OCI-LY1 (cell line): ENCODE measurements around the gene FRMD7.

ENCODE experiments used
- H2AFZ ChIP-seq: fragments of 200-600 bp; sonication (generic), shearing (Covaris generic); 2 replicates; pipeline ENCODE4 v1.6.0; 2014; ENCODE audit warnings: antibody characterized with exemption, mild to moderate bottlenecking, low read length
- H3F3A ChIP-seq: fragments of 200-600 bp; sonication (generic), shearing (Covaris generic); 2 replicates; pipeline ENCODE4 v1.6.0; 2014; ENCODE audit warnings: mild to moderate bottlenecking, antibody characterized with exemption, low read length, moderate library complexity; ENCODE audit not compliant: insufficient read depth
- H3K27ac ChIP-seq: fragments of 200-600 bp; sonication (generic); 2 replicates; pipeline ENCODE4 v1.5.1; 2014; ENCODE audit warnings: low read length, mixed run types, mild to moderate bottlenecking, low read depth; ENCODE audit not compliant: poor library complexity, severe bottlenecking
- H3K27me3 ChIP-seq: fragments of 200-600 bp; sonication (generic); 2 replicates; pipeline ENCODE4 v1.6.0; 2014; ENCODE audit warnings: antibody characterized with exemption, mild to moderate bottlenecking, low read length, moderate library complexity; ENCODE audit not compliant: insufficient read depth
- H3K36me3 ChIP-seq: fragments of 200-600 bp; sonication (generic); 2 replicates; pipeline ENCODE4 v1.6.1; 2014; ENCODE audit warnings: mild to moderate bottlenecking, antibody characterized with exemption, low read length, moderate library complexity, mixed read lengths; ENCODE audit not compliant: insufficient read depth
- H3K4me1 ChIP-seq: fragments of 200-600 bp; sonication (generic); 2 replicates; pipeline ENCODE4 v1.5.1; 2014; ENCODE audit warnings: mild to moderate bottlenecking, low read length, moderate library complexity; ENCODE audit not compliant: insufficient read depth, severe bottlenecking
- H3K4me2 ChIP-seq: fragments of 200-600 bp; sonication (generic), shearing (Covaris generic); 2 replicates; pipeline ENCODE4 v1.6.1; 2014; ENCODE audit warnings: low read length
- H3K4me3 ChIP-seq: fragments of 200-600 bp; sonication (generic); 2 replicates; pipeline ENCODE4 v1.5.1; 2014; ENCODE audit warnings: low read length, low read depth, mild to moderate bottlenecking, mixed read lengths; ENCODE audit not compliant: poor library complexity, severe bottlenecking
- H3K79me2 ChIP-seq: fragments of 200-600 bp; shearing (Covaris generic); 2 replicates; pipeline ENCODE4 v1.6.1; 2016; ENCODE audit warnings: mixed run types, low read length, mixed read lengths; ENCODE audit not compliant: insufficient read depth
- H3K9ac ChIP-seq: fragments of 200-600 bp; sonication (generic), shearing (Covaris generic); 2 replicates; pipeline ENCODE4 v1.6.1; 2014; ENCODE audit warnings: mild to moderate bottlenecking, low read length, mixed read lengths
- H3K9me2 ChIP-seq: fragments of 200-600 bp; sonication (generic), shearing (Covaris generic); 2 replicates; pipeline ENCODE4 v1.6.1; 2014; ENCODE audit warnings: low read depth, mild to moderate bottlenecking, low read length, mixed read lengths
- H3K9me3 ChIP-seq: fragments of 200-600 bp; shearing (Covaris generic); 2 replicates; pipeline ENCODE4 v1.6.1; 2014; ENCODE audit warnings: low read length, mixed read lengths
- H4K20me1 ChIP-seq: fragments of 200-600 bp; sonication (generic), shearing (Covaris generic); 2 replicates; pipeline ENCODE4 v1.6.0; 2016; ENCODE audit warnings: mild to moderate bottlenecking, low read length; ENCODE audit not compliant: insufficient read depth
- EZH2 ChIP-seq: fragments of 200-600 bp; sonication (generic), shearing (Covaris generic); IDR thresholded peaks from 2 replicates; pipeline ENCODE4 v1.8.0; 2017; ENCODE audit warnings: borderline replicate concordance, mixed run types, mild to moderate bottlenecking, antibody characterized with exemption, low read length, moderate library complexity, mixed read lengths
- TF ChIP-seq, protein P1 (sequence below): fragments of 200-600 bp; sonication (generic), shearing (Covaris generic); IDR thresholded peaks from 2 replicates; pipeline ENCODE4 v1.5.1; 2017; ENCODE audit warnings: mild to moderate bottlenecking, antibody characterized with exemption, low read length, moderate library complexity, mixed read lengths

The FRMD7 gene

GRCh38 chrX:132171478-132171877 is 43.7 kb upstream of the FRMD7 start:
- Histone ChIP-seq H3F3A (no peaks in the 10 kb centered on the region), H3K36me3 (no peaks in the 10 kb centered on the region), H3K9me3 (no peaks in the 10 kb centered on the region), H3K9me2 (no peaks in the 10 kb centered on the region), H3K27me3 (no peaks in the 10 kb centered on the region), H3K79me2 (no peaks in the 10 kb centered on the region), H3K4me2 (no peak overlapping the region), H3K9ac (no peak overlapping the region), H3K4me1 (no peaks in the 10 kb centered on the region), H3K27ac (no peak overlapping the region), H4K20me1 (no peaks in the 10 kb centered on the region), H3K4me3 (no peak overlapping the region), H2AFZ (no peak overlapping the region)
- TF ChIP-seq, protein P1, sequence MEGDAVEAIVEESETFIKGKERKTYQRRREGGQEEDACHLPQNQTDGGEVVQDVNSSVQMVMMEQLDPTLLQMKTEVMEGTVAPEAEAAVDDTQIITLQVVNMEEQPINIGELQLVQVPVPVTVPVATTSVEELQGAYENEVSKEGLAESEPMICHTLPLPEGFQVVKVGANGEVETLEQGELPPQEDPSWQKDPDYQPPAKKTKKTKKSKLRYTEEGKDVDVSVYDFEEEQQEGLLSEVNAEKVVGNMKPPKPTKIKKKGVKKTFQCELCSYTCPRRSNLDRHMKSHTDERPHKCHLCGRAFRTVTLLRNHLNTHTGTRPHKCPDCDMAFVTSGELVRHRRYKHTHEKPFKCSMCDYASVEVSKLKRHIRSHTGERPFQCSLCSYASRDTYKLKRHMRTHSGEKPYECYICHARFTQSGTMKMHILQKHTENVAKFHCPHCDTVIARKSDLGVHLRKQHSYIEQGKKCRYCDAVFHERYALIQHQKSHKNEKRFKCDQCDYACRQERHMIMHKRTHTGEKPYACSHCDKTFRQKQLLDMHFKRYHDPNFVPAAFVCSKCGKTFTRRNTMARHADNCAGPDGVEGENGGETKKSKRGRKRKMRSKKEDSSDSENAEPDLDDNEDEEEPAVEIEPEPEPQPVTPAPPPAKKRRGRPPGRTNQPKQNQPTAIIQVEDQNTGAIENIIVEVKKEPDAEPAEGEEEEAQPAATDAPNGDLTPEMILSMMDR, result no peak
- TF ChIP-seq EZH2, result no peak

- Histone ChIP-seq H2AFZ (no peak overlapping the region), H3K4me2 (no peak overlapping the region), H3K9me2 (no peaks in the 10 kb centered on the region), H3K27ac (no peak overlapping the region), H3K27me3 (no peaks in the 10 kb centered on the region), H4K20me1 (no peaks in the 10 kb centered on the region), H3K4me3 (no peak overlapping the region), H3K36me3 (no peaks in the 10 kb centered on the region), H3K4me1 (no peaks in the 10 kb centered on the region), H3K9me3 (no peaks in the 10 kb centered on the region), H3F3A (no peaks in the 10 kb centered on the region), H3K9ac (no peak overlapping the region), H3K79me2 (no peaks in the 10 kb centered on the region)
- TF ChIP-seq, protein P1, result no peak
- TF ChIP-seq EZH2, result no peak
Observed at GRCh38 chrX:132169554-132169953, 41.7 kb upstream of the FRMD7 start.

- no peaks in the 10 kb centered on the region for H3K27me3 ChIP-seq
Observed at GRCh38 chrX:132165651-132166050, 37.8 kb upstream of the FRMD7 start.

More at GRCh38 chrX:132165651-132166050, 37.8 kb upstream of the FRMD7 start:
- Histone ChIP-seq H3K4me2 (no peak overlapping the region), H3F3A (no peaks in the 10 kb centered on the region), H3K4me3 (no peak overlapping the region), H3K27ac (no peak overlapping the region), H2AFZ (no peak overlapping the region), H3K4me1 (no peaks in the 10 kb centered on the region), H3K9ac (no peak overlapping the region), H4K20me1 (no peaks in the 10 kb centered on the region), H3K36me3 (no peaks in the 10 kb centered on the region), H3K9me2 (no peaks in the 10 kb centered on the region), H3K79me2 (no peaks in the 10 kb centered on the region), H3K9me3 (no peaks in the 10 kb centered on the region)
- no peak for TF ChIP-seq EZH2
- TF ChIP-seq, protein P1, result no peak
